ENCODE data around the gene ALDH3A1.
A peak's percentile ranks its signal among the peaks of the same experiment; 100 is the strongest.

Gene ALDH3A1

DNA sequence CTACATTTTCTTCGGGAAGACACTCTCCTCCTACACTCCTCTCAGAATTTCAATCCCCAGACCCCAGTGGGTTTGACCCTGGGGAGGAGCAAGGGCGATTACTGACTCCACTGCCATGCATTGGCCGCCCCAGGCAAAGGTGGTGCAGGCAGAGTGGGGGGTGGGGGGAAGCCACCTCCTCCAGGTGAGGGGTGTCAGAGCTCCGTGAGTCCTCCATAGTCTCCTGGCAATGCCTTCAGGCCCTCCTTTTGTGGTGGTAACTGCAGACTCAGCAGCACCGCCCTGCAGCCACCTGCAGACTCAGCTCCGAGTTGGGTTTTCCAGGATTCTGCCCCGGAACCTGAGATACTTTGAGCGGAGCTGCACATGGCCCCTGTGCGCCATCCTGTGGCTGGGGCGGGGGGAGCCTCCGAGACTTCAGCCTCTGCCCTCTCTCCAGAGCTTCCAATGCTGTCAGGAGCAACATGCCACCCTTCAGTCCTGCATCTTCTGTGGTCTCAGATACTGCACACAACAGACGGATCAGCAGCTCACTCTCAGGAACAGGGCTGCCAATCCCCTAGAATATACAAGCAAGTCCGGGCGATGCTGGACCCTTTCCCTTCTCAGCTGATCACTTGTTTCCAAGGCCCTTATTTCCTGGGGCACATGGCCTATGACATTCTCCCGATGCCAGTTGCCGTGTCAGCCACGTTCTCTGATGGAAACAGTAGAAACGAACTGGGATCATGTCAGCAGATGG is 29.3 kb downstream of the ALDH3A1 start:
- no peak for DNase-seq

DNA sequence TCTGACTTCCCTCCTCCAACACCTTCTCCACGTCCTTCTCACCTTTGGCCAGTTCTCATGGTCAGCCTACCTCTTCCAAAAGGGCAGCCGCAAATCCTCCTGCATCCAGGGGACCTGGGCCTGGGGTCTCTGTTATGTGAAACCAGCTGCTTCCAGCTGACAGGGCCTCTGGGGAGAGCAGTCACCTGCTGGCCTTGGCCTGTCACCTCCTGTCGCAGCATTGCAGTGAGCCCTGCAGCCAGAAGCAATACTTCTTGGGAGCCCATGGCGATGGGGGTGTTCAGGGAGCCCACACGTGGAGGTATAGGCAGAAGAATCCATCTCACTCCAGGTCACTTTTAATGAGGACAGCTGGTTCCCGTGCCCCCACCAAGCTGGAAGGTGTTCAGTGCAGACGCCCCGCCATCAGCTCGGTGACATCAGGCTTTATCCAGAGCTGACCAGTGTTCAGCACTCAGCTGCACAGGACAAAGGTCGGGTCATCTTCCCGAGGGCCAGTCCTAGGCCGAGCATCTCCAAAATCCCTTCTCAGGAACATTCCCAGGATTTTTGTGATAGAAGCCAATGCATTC is 30.0 kb downstream of the ALDH3A1 start:
- no peak for DNase-seq

DNA sequence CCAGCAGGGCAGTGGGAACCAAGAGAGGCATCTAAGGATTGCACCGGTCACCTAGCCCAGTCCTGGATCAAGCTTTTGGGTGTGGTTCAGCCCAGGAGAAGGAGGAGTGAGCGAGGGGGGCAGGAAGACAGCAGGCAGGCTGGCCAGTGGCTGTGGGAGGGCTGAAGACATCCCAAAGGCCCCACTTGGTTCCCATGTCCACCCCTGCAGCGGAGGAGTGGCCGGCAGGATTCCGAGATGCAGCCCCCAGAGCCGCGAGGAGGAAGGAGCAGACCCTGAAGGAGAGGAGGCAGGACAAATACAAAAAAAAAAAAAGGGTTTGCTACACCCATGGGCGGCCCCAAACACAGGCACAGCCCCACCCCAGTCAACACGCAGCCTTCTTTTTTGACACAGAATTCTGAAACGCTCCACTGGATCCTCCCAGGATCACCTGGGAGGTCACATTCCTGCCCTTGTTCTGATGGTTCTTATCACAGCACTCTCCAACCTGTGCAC is 30.6 kb downstream of the ALDH3A1 start:
- DNase-seq: no peak

DNA sequence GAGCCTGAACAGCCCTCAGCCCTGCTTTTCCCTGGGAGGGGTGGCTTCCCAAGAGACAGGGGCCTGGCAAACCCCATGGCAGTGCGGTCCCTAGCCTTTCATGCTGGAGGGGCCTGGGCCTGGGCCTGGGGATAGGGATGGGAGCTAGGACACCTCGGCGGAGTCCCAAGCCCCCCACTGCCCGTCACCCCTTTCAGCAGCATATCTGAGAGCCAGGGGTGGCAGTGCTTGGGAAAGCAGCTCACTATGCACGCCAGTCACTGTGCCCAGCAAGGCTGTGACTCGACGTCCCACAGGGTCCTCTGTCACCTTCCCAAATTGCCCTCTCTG is 31.1 kb downstream of the ALDH3A1 start:
- DNase-seq: no peak

DNA sequence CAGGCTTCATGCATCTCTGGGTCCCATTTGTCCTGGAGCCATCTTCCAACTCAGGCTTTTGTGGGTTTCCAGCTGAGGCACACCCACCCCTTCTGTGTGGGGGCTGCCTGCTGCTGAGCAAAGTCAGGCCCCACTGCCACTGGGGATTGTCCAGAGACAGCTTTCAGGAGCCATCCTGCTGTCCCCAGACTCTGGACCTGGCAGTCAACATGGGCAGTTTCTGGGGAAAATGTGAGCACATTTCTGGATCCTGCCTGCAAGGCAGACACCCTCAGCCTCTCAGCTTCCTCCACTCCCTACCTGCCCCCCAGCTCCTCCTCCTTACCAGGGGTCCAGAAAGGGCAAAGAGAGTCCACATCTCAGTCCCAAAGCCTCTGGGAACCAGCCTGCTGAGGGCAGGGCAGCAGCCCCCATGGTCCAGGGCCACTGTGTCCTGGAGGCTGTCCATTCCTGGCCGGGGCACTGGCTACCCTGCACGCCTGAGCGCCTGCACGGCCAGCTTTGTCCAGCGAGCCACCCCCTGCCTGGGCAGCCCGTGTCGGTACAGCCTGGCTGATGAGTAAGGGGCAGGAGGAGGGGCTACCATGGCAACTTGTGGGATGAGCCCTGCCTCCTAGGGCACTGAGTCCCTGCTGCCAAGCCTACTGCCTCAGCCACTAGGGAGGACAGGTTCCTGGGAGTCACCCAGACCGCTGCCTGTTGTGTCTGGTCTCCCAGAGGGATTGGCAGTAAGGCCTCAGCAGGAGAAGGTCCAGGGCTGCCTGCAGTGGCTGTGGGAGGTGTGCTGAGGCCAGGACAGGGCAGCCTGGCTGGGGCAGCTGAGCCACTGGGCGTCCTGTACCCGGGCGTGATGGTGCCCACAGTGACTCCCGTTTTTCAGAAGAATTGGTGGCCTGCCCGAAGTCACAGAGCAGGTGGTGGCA is 31.7 kb downstream of the ALDH3A1 start, which contains the start of gene SLC47A2:
SLC47A2 (minus strand) TSS at position 477 of the 923 bp plus-strand sequence; CDS start at position 448, 29 bp downstream.
- no peak for DNase-seq

DNA sequence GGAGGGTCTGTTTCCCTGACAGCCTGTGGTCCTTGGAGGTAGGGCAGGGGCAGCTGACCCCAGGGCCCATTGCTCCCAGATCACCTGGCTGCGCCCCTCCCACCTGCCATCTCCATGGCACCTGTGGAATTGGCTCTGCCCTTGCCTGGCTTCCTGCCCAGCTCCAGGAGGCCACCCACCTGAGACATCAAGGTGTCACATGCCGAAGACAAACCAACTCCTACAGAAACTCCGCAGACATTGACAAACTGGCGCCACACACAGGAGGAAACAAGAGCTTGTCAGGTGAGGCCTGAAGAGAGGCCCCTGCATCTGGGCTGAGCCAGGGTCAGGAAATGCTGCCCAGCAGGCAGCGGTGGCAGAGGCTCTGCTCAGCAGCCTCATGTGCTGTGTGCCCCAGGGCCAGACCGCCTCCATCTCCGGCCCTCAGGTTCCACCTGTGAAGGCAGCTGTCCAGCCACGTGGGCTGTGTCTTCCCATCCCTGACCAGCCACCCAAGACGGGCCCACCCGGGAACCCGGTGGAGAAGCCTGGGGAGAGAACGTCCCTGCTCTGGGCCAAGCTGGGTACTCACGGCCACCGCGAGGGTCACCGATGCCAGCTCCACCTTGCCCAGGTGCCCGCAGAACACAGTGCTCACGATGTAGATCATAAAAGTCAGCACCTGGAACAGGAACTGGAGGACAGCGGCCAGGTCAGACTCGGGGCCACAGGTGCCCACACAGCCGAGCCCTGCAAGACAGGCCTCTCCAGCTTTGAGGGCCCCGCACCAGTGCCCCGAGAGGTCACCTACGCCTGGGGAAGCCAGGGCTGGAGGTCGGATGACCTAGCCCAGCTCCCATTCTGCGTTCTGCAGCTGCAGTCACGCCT is 33.3 kb downstream of the ALDH3A1 start:
- DNase-seq: peak; percentile 76

DNA sequence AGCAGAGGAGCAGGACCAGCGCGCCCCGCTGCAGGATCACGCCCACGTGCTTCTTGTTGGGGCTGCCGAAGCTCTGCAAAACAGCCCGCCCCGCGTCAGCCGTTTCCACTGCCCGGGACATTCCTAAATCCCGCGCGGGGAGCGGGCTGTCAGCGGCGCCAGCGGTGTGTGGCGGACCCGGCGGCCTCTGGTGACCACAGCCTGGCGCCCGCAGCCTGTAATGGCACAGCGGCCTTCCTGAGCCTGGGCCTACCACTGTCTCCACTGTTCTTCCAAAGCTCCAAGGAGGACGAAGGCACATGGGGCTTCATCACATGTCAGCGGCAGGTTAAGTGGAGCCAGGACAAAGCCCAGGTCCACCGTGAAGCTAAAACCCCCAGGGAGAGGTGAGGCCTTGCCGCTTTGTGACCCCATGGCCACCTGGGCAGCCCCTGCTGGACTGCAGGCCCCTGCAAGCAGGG is 34.2 kb downstream of the ALDH3A1 start:
- no peak for DNase-seq

DNA sequence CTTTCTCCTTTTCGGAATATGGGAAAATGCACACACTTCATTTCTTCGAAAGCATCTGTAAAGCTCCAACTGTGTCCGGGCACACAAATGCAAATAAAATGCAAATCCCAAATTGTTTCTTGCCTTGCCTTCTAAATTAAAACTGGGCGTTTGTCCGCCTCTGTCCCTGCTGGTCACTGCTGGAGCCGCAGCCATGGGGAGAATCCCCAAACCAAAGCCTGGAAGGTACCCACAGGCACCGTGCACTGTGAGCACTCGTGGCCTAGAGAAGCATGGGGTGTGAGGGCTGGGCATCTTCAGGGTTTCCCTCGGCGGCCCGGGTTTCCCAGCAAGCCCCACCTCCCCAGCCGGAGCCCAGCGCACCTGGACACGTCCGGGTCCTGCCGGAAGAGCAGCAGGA is 34.6 kb downstream of the ALDH3A1 start:
- no peak for DNase-seq

DNA sequence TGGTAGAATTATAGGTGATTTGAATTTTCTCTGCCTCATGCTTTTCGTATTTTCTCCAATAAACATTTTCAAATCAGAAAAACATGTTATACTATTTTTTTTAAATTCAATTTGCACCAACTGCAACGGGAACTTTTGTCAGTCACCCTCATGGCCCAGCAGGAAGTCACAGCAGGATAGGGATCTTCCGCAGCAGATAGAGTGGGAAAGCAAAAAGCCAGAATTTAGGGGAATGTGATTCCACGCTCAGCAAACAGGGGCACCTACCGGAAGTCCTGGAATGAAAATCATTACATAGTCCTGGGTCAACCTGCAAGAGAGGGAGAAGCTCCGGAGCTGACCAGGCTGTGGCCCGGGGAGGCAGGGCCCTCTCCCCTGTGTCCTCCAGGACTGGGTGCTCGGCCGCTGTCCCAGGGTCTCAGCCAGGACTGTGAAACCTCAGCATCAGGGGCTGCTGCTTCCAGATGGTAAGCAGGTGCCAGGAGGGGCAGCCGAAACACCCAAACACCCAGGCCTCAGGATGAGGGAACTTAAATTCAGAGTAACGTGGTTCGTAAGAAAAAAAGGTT is 35.6 kb downstream of the ALDH3A1 start:
- no peak for DNase-seq

DNA sequence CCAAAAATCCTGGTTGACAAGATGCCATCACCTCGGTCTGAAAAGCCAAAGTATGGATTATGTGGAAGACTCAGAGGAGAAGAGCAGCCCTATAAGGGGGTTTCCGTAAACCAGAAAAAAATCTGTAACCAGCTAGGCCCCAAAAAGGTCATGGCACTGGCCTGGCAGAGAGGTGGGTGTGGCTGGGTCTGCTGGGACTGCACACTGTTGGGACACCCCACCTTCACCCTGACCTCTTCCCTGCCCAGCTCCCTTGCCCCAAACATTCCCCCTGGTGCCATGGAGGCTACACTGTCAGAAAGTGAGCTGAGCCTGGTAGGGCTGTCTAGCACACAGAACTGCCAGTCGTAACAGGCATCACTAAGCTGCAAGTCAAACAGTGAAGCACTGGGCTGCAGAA is 38.3 kb downstream of the ALDH3A1 start:
- DNase-seq: no peak

DNA sequence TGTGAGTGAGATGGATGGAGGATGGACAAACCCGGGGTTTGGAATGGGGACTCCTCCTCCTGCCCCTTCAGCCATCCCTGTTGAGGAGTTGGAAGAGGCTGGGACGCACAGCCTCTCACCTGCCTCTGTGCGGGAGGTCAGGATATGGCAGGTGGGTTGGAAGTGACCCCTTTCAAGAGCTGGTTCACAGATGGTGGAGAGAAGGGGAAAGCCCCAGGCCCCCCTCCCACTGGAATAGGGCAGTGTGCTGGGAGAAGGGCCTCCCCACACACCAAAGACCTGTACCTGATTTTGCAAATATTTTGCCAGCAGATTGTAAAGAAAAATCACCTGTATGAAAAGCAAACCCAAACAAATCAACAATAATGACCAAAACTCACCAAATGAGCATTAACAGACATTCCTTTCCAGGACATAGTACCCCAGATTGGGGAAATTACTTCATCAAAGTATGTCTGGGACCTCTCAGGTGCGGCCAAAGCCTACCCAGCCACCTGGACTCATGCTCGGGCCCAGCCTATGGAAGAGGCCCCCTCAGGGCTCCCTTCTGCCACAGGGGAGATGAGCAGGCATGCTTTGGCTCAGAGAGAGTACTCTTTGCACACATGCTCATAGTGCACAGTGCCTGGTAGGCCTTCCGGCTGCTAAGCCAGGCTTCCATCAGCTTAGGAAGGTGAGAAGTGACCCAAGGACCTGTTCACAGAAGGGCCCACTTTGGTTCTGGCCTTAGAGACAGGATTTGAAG is 39.5 kb downstream of the ALDH3A1 start:
- no peak for DNase-seq

DNA sequence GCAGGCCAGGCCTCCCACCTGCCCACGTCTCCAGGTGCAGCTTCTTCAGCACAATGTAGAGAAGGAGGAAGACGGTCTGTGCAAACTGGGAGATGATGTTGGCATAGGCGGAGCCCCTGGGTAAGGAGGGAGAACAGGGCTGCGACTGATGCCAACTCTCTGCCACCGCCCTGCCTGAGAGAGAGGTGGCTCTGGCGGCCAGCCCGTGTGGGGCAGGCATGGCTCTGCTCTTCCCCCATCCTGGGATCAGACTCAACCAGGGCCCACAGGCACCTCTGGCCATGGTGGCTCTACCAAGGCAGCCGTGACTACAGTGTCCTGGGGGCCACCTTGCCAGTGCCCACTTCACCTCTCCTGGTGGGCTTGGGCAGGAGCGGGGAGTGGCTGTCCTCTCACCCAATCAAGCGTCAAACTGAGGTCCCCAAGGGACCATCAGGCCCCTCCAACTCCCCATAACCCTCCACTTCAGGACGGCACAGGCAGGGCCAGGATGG is 40.3 kb downstream of the ALDH3A1 start:
- peak; percentile 38 for DNase-seq

DNA sequence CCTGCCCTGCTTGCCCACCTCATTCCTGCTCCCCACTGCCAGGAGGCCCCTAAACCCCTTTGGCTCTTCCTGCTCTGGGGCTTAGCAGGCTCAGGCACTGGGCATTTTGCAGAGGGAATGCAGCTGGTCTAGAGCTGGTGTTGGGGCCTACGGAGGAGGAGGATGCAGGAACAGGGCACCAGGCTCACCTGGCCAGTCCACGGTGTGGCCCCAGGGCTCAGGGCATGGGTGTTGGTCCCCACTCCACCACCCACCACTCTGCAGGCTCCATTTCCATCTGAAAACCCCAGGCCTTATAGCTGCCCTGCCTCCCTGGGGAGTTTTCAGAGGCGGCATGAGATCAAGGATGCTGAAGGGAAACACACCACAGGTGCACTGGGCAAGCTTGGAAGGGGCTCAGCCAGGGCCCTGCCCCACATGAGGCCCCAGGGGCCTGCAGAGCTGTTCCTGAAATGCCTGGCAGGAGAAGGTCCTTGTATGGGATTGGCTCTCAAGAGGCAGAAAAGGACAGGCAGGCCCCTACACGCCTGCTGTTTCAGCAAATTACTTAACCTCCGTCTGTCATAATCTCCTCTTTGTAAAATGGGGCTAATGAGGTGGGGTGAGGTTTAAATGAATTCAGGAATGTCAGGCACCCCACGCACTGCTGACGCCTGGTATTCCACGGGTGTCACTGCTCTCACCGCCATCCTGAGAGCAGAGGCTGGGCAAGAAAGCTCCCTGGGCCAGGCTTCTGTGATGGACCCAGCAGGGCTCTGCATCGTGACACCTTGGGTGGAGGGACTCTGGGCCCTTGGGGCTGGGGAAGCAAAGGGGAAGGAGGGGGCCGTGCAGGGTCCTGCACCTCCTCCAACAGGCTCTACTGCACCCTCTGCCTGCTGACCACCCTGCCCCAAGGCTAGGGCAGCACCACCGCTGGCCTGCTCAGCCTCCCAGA is 41.0 kb downstream of the ALDH3A1 start:
- DNase-seq: peak; percentile 96

DNA sequence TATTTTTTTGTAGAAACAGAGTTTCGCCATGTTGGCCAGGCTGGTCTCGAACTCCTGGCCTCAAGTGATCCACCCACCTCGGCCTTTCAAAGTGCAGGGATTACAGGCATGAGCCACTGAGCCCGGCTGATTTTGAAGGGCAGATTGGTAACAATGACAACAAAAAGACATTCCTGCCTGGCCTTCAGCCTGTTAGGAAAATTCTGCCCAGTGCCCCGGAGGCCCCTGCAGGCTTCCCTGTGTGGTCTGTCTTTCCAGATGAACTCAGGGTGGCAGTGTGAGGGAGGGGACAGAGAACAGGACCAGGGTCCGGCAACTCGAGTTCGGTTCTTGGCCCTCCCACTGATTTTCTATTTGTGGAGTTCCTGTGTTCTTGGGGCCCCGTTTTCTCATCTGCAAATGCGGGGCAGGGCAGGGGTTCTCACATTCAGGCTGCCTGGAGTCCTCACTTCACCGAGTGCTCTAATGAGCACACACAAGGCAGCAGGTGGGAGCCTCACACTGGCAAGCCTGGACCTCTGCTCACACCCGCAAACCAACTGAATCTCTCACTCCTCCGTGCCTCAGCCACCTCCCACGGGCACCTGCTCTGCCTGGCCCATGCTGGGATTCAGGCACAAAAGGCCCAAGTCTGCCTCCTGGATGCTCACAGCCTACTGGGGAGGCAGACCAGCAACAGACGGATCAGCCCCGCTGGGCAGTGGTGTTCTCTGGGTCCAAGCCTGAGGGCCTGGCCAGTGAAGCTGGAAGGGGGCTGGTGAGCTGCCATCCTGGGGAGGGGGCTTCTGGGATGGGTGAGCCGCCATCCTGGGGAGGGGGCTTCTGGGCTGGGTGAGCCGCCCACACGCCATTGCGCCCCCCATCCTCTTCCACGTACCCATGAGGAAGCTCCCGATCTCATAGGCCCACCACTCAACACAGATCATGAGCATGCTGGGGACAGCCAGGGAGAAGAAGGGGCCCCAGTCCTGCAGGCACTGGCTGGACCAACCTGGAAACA is 42.0 kb downstream of the ALDH3A1 start:
- DNase-seq: no peak

DNA sequence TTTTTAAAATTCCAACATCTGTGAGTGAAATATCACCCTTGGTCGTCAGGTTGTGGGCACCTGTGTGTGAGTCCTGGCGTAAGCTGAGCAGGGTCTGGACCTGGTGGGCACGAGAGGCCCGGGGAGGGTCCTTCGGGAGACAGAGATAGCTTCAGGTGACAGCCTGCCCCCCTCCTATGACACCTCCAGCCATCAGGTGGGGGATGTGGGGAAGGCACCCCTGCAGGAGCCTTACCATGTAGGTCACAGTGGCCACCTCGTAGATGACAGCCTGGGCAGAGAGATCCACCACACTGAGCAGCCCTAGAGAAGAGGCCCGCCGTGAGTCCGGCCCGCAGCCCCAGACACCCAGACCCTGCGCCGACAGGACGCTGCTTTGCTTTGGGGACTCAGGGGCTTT is 42.9 kb downstream of the ALDH3A1 start:
- DNase-seq: no peak

DNA sequence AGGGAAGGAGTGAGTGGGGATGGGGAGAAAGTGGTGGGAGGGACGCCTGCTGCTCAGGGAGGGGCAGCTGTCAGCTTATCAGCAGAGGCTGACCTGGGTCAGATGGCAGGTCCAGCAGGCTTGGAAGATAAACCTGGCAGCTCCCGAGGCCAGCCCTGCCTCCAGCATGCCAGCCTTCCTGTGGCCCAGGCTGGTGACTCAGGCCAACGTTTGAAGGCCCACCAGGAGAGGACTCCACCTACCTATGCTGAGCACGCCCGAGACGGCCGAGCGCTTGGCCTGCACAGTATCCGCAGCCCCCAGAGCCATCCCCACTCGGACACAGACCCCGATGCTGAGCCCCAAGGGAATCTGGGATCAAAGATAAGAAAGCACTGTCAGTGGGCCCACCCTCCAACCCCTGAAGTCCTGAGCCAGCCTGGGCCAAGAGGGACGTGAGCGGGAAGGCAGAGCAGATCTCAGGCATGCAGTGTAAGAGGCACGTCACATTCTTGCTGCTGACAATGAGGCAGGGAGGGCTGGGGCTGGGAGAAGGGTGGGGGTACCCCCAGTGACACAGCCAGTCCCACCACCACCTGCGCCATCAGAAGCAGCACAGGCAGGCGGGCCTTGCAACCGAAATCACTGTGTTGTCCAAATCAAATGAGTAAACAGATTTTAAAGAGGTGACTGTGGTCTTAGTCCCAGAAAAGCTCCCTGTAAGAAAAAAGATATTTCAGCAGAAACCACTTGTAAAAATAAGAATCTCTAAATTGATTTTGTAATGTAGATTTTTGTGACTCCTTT is 44.1 kb downstream of the ALDH3A1 start:
- DNase-seq: no peak

DNA sequence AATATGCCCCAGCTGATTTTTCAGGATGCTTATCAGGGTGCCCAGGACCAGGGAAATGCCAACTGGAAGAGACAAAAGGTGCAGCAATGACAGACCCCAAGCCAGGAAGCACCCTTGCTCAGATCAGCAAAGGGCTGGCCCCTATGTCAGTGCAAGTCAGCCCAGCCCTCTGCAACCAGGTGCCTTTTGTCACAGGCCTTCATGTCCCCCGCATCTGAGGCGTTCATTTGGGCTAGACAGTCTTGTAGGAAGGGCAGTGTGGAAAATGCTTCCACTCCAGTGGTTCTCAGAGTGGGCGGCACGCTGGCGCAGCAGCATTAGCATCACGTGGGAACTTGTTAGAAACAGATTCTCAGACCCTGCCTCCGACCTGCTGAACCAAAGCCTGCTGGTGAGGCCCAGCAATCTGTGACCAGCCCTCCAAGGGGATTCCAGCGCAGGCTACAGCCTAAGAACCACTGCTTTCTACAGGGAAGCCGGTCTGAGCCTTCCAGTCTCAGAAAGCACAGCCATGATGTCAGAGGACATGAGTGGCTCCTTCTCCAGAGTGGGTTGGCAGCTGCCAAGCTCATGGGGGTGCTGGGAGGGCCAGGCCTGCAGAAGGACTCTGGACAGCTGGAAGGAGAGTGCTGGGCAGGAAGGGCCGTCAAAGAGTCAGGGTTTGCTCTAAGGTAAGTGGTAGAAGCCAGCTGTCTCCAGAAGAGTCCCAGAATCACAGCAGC is 44.8 kb downstream of the ALDH3A1 start:
- no peak for DNase-seq

All from NCI-H1105 treated with DMSO at 0.1 percent for 48 hours (cell line).